Liver (tissue), 9 donors: ENCODE results near the gene FETUB. TPM values are rescaled to one million over a fixed set of nuclear protein-coding genes. Genes with fewer than 3 reads are reported as not detected.

ENCODE experiments used
- DNase-seq: peaks from one replicate; pipeline ENCODE4 v3.0.0-alpha.2; 2017; ENCODE audit warnings: low spot score
- H3K27ac ChIP-seq, 2 donors: one replicate each; pipeline ENCODE4 v1.7.0; 2013; ENCODE audit warnings: inconsistent platforms in 2 of 2, low read length in 2 of 2, control low read depth in 1 of 2, low read depth in 1 of 2, mild to moderate bottlenecking in 1 of 2
- H3K27me3 ChIP-seq, 4 donors: one replicate each; pipeline versions ENCODE4 v1.6.1 to v1.7.0; 2013; ENCODE audit warnings: low read length in 3 of 4, inconsistent platforms in 1 of 4, mild to moderate bottlenecking in 1 of 4, moderate library complexity in 1 of 4; ENCODE audit not compliant: control insufficient read depth in 4 of 4, insufficient read depth in 4 of 4
- H3K36me3 ChIP-seq, 4 donors: one replicate each; pipeline versions ENCODE4 v1.6.1 to v1.7.0; 2013; ENCODE audit warnings: low read length in 3 of 4, mild to moderate bottlenecking in 3 of 4, low read depth in 1 of 4, moderate library complexity in 1 of 4; ENCODE audit not compliant: control insufficient read depth in 4 of 4, insufficient read depth in 3 of 4
- H3K4me1 ChIP-seq, 4 donors: one replicate each; pipeline versions ENCODE4 v1.6.1 to v1.7.0; 2013; ENCODE audit warnings: low read length in 3 of 4, mild to moderate bottlenecking in 3 of 4, moderate library complexity in 1 of 4; ENCODE audit not compliant: control insufficient read depth in 4 of 4, insufficient read depth in 4 of 4
- H3K4me3 ChIP-seq, 3 donors: one replicate each; pipeline versions ENCODE4 v1.6.1 to v1.7.0; 2013; ENCODE audit warnings: low read length in 3 of 3, control low read depth in 1 of 3, low read depth in 1 of 3, mild to moderate bottlenecking in 1 of 3
- H3K9ac ChIP-seq, 2 donors: one replicate each; pipeline ENCODE4 v1.7.0; 2013; ENCODE audit warnings: low read length in 2 of 2, mild to moderate bottlenecking in 2 of 2, moderate library complexity in 2 of 2, control low read depth in 1 of 2, low read depth in 1 of 2
- H3K9me3 ChIP-seq, 4 donors: one replicate each; pipeline versions ENCODE4 v1.6.1 to v1.7.0; 2013; ENCODE audit warnings: low read length in 3 of 4; ENCODE audit not compliant: control insufficient read depth in 4 of 4
- CTCF ChIP-seq: fragments of 150-350 bp; IDR thresholded peaks from 2 replicates; pipeline ENCODE4 v1.5.1; 2017; ENCODE audit warnings: improper control_type of control experiment, low read depth, low read length; ENCODE audit not compliant: missing input control
- EGR1 ChIP-seq, 2 donors: IDR thresholded peaks; 2 replicates each; pipeline ENCODE4 v1.6.1; 2016 to 2018; ENCODE audit warnings: antibody characterized with exemption in 2 of 2, low read depth in 2 of 2
- FOXA1 ChIP-seq: IDR thresholded peaks from 2 replicates; pipeline ENCODE4 v1.6.1; 2016; ENCODE audit warnings: antibody characterized with exemption
- FOXA2 ChIP-seq: IDR thresholded peaks from 2 replicates; pipeline ENCODE4 v1.6.1; 2016; ENCODE audit warnings: antibody characterized with exemption
- GABPA ChIP-seq, 2 donors: IDR thresholded peaks in 1 of 2; conservative IDR thresholded peaks in 1 of 2; 2 replicates each; pipeline ENCODE4 v1.6.1; 2016; ENCODE audit warnings: antibody characterized with exemption in 2 of 2, mild to moderate bottlenecking in 1 of 2, moderate library complexity in 1 of 2
- HNF4A ChIP-seq, 2 donors: conservative IDR thresholded peaks; 2 replicates each; pipeline ENCODE4 v1.6.1; 2016; ENCODE audit warnings: antibody characterized with exemption in 2 of 2, mild to moderate bottlenecking in 2 of 2
- HNF4G ChIP-seq: IDR thresholded peaks from 2 replicates; pipeline ENCODE4 v1.6.1; 2016; ENCODE audit warnings: antibody characterized with exemption
- JUND ChIP-seq, 2 donors: IDR thresholded peaks; 2 replicates each; pipeline ENCODE4 v1.6.1; 2016; ENCODE audit warnings: antibody characterized with exemption in 2 of 2
- MAX ChIP-seq: IDR thresholded peaks from 2 replicates; pipeline ENCODE4 v1.6.1; 2016; ENCODE audit warnings: antibody characterized with exemption
- NR2F2 ChIP-seq: IDR thresholded peaks from 2 replicates; pipeline ENCODE4 v1.6.1; 2016; ENCODE audit warnings: antibody characterized with exemption
- RAD21 ChIP-seq, 2 donors: IDR thresholded peaks; 2 replicates each; pipeline ENCODE4 v1.6.1; 2016; ENCODE audit warnings: antibody characterized with exemption in 2 of 2, mild to moderate bottlenecking in 2 of 2
- REST ChIP-seq: IDR thresholded peaks from 2 replicates; pipeline ENCODE4 v1.6.1; 2016; ENCODE audit warnings: antibody characterized with exemption, mild to moderate bottlenecking
- RXRA ChIP-seq, 2 donors: IDR thresholded peaks; 2 replicates each; pipeline ENCODE4 v1.6.1; 2017 to 2018; ENCODE audit warnings: antibody characterized with exemption in 2 of 2, mild to moderate bottlenecking in 1 of 2
- SP1 ChIP-seq: IDR thresholded peaks from 2 replicates; pipeline ENCODE4 v1.6.1; 2018; ENCODE audit warnings: antibody characterized with exemption, mild to moderate bottlenecking
- TAF1 ChIP-seq: conservative IDR thresholded peaks from 2 replicates; pipeline ENCODE4 v1.6.1; 2016; ENCODE audit warnings: antibody characterized with exemption, mild to moderate bottlenecking
- YY1 ChIP-seq: IDR thresholded peaks from 2 replicates; pipeline ENCODE4 v1.6.1; 2016; ENCODE audit warnings: antibody characterized with exemption, mild to moderate bottlenecking
- ZBTB33 ChIP-seq: IDR thresholded peaks from 2 replicates; pipeline ENCODE4 v1.6.1; 2016; ENCODE audit warnings: antibody characterized with exemption
- WGBS: extraction: QIAGEN DNeasy Blood & Tissue Kit; methylation state at CpG from one replicate; pipeline ENCODE4 v1.1.7; 2013; 5-methylcytosine and 5-hydroxymethylcytosine counted together
- polyA plus RNA-seq, 2 donors: library from polyadenylated mRNA; stranded (reverse) in 1 of 2; unstranded in 1 of 2; fragments of 200-250 nt in 1 of 2; fragments of >200 nt in 1 of 2; fragmentation: Nextera tagmentation in 1 of 2; extraction: Ambion mirVana in 1 of 2; gene quantifications; one replicate each; pipeline versions ENCODE4 v1.2.1 to v1.2.3, GENCODE V29; 2013 to 2015
- total RNA-seq, 2 donors: library from RNA; depleted of rRNA; stranded (reverse); fragments of >200 nt; gene quantifications; one replicate each; pipeline ENCODE4 v1.2.3, GENCODE V29; 2014
- TF ChIP-seq, protein P1 (sequence below): IDR thresholded peaks from 2 replicates; pipeline ENCODE4 v1.6.1; 2016; ENCODE audit warnings: antibody characterized with exemption
- donor health status: healthy.
- donor health status: healthy.
- donor health status: healthy.
- donor health status: healthy.
- donor health status: healthy.

The FETUB gene
- total and polyA plus RNA-seq, 4 donors = 3.1 to 28.6 (median 9.4) TPM

DNA sequence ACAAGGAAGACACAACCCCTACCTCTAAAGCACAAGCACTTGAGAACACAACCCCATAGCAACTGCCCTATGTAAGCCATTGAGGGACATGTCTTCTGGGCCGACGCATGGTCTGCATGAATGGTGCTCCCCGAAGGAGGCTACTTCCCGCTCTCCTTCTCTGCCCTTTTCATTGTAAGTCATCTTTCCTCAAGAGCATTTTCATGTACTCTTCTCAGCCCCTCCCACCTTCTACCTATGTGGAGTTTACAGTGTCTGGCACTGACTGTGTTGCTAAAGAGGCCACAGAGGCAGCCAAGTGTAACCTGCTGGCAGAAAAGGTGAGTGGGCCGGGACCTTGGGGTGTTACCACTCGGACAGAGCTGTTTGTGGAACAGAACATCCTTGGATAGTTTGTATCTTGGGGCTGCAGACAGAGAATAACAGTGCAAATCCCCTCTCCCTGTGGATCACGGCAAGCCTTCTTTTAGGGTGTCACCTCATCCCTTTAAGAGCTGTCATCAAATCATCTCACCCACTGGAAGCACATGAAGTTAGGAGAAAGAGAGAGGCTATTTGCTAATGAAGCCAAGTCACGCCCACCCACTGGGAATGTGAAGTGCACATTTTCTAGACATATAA lies 21.8 kb upstream of the FETUB start:
- no peak overlapping the region for H3K4me3 ChIP-seq
- TF ChIP-seq ZBTB33 = no peak
- no peak for TF ChIP-seq FOXA1
- no peak for TF ChIP-seq YY1
- no peak for TF ChIP-seq EGR1 (IDR thresholded peaks at IDR 0.05; ENCODE audit: low read depth in 2 of 2)
- no peak for TF ChIP-seq CTCF
- TF ChIP-seq RAD21 (IDR thresholded peaks at IDR 0.05) = no peak
- no peak for TF ChIP-seq NR2F2
- no peak for TF ChIP-seq JUND (IDR thresholded peaks at IDR 0.05)
- no peak for TF ChIP-seq FOXA2
- no peak for TF ChIP-seq MAX
- TF ChIP-seq RXRA (IDR thresholded peaks at IDR 0.05) = no peak
- TF ChIP-seq HNF4A (conservative IDR thresholded peaks at IDR 0.05) = no peak
- TF ChIP-seq SP1 = no peak
- TF ChIP-seq, protein P1, sequence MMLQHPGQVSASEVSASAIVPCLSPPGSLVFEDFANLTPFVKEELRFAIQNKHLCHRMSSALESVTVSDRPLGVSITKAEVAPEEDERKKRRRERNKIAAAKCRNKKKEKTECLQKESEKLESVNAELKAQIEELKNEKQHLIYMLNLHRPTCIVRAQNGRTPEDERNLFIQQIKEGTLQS = no peak
- no peak for TF ChIP-seq HNF4G
- no peak for TF ChIP-seq TAF1
- TF ChIP-seq GABPA (IDR thresholded peaks at IDR 0.05 in 1 of 2, conservative IDR thresholded peaks at IDR 0.05 in 1 of 2) = no peak
- no peak for DNase-seq
- no peaks in the 10 kb centered on the region for H3K27me3 ChIP-seq
- H3K36me3 ChIP-seq = peaks cover 0 to 22% (median 17%) of the 10 kb centered on the region in 4 donors
- H3K9ac ChIP-seq = no peak overlapping the region
- no peak overlapping the region for H3K27ac ChIP-seq
- no peaks in the 10 kb centered on the region for H3K9me3 ChIP-seq
- WGBS = 80% methylated on average over 8 of the region's 8 CpGs
- peaks cover 2 to 44% (median 23%) of the 10 kb centered on the region in 4 donors for H3K4me1 ChIP-seq

DNA sequence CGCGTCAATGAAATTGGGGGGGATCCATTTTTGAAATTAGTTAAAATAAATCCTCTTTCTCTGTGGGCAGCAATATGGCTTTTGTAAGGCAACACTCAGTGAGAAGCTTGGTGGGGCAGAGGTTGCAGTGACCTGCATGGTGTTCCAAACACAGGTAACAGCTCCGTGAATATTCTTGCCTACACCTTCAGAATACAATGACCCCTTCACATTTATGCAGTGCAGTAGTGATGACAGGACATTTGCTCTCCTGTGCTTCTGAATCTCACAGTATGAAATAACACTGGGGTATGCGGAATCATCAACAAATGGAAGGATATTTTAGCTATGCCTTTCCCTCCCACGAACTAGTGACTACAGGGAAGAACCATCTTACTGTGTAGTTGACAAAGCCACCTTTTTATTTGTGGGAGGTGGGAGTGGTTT lies 20.4 kb upstream of the FETUB start:
- Histone ChIP-seq H3K9ac (no peak overlapping the region), H3K4me1 (peaks cover 2 to 32% (median 17%) of the 10 kb centered on the region in 4 donors), H3K4me3 (no peak overlapping the region), H3K27ac (no peak overlapping the region), H3K36me3 (peaks cover 0 to 22% (median 17%) of the 10 kb centered on the region in 4 donors), H3K27me3 (no peaks in the 10 kb centered on the region), H3K9me3 (no peaks in the 10 kb centered on the region)
- no peak for DNase-seq
- WGBS = 85% methylated on average over 5 of the region's 5 CpGs
- no peak for TF ChIP-seq YY1
- no peak for TF ChIP-seq JUND (IDR thresholded peaks at IDR 0.05)
- no peak for TF ChIP-seq NR2F2
- no peak for TF ChIP-seq ZBTB33
- TF ChIP-seq REST = no peak
